Stimulated activated CD4-positive, alpha-beta T cell treated with anti-CD3 and anti-CD28 coated beads, Interleukin-2, amount 100 ng/mL, for 4 hours (primary cell): Measurements from ENCODE around the gene RICTOR.

ENCODE experiments used
- DNase-seq: peaks from one replicate; pipeline ENCODE4 v3.0.0-alpha.2; 2020; ENCODE audit warnings: low read depth

The RICTOR gene

GRCh38 chr5:39074017-39074814 is at the start of gene RICTOR:
Gene RICTOR, minus strand, starts transcription at chr5:39074399. Its CDS starts 22 bp downstream, at chr5:39074377.
- peak; percentile 83 for DNase-seq

GRCh38 chr5:39121922-39122321 is 47.7 kb upstream of the RICTOR start:
- no peak for DNase-seq

GRCh38 chr5:39121315-39121714 is 47.1 kb upstream of the RICTOR start:
- DNase-seq, result no peak

- no peak for DNase-seq
Measured at GRCh38 chr5:39120052-39120420, 45.8 kb upstream of the RICTOR start.

- DNase-seq, result no peak
Measured at GRCh38 chr5:39119404-39120051, 45.3 kb upstream of the RICTOR start.

GRCh38 chr5:39118638-39119037 is 44.4 kb upstream of the RICTOR start:
- DNase-seq, result no peak

- no peak for DNase-seq
Measured at GRCh38 chr5:39117401-39117800, 43.2 kb upstream of the RICTOR start.

- DNase-seq, result no peak
Measured at GRCh38 chr5:39116344-39117170, 42.4 kb upstream of the RICTOR start.

- DNase-seq, result no peak
Measured at GRCh38 chr5:39115644-39116343, 41.6 kb upstream of the RICTOR start.

- DNase-seq, result no peak
Measured at GRCh38 chr5:39114155-39114554, 40.0 kb upstream of the RICTOR start.

GRCh38 chr5:39113354-39113953 is 39.3 kb upstream of the RICTOR start:
- DNase-seq, result no peak

GRCh38 chr5:39109606-39110005 is 35.4 kb upstream of the RICTOR start:
- no peak for DNase-seq

- DNase-seq, result no peak
Measured at GRCh38 chr5:39108987-39109386, 34.8 kb upstream of the RICTOR start.

GRCh38 chr5:39107350-39107749 is 33.2 kb upstream of the RICTOR start:
- no peak for DNase-seq

- DNase-seq, result no peak
Measured at GRCh38 chr5:39106322-39106721, 32.1 kb upstream of the RICTOR start.

- no peak for DNase-seq
Measured at GRCh38 chr5:39104221-39104620, 30.0 kb upstream of the RICTOR start.

GRCh38 chr5:39102684-39103155 is 28.5 kb upstream of the RICTOR start:
- DNase-seq, result no peak

GRCh38 chr5:39100851-39101396 is 26.7 kb upstream of the RICTOR start:
- no peak for DNase-seq

GRCh38 chr5:39100301-39100850 is 26.2 kb upstream of the RICTOR start:
- DNase-seq, result no peak

- DNase-seq, result no peak
Measured at GRCh38 chr5:39099831-39100230, 25.6 kb upstream of the RICTOR start.

- no peak for DNase-seq
Measured at GRCh38 chr5:39093352-39093751, 19.2 kb upstream of the RICTOR start.
